ENCODE data around the gene PDE2A.
A peak's percentile ranks its signal among the peaks of the same experiment; 100 is the strongest.
"Not testable (repeated sequence)": the region's sequence is repeated elsewhere in the genome, so short reads cannot be mapped to it uniquely, and the experiment has no call there.

Gene PDE2A

GRCh38 chr11:72574548-72575460, 99.4 kb downstream of the PDE2A start:
- no peak for DNase-seq

GRCh38 chr11:72573855-72574445, 100.3 kb downstream of the PDE2A start:
- DNase-seq, result no peak

- peak; percentile 38 for DNase-seq
Measured at GRCh38 chr11:72573072-72573854, 101.0 kb downstream of the PDE2A start.

- DNase-seq, result not testable (repeated sequence)
Measured at GRCh38 chr11:72572540-72572939, 101.7 kb downstream of the PDE2A start.

GRCh38 chr11:72570893-72571661, 103.1 kb downstream of the PDE2A start:
- no peak for DNase-seq

GRCh38 chr11:72569966-72570892, 104.0 kb downstream of the PDE2A start:
- DNase-seq, result no peak

- no peak for DNase-seq
Measured at GRCh38 chr11:72568861-72569260, 105.4 kb downstream of the PDE2A start.

GRCh38 chr11:72562431-72562830, 111.8 kb downstream of the PDE2A start:
- no peak for DNase-seq

- DNase-seq, result no peak
Measured at GRCh38 chr11:72561856-72562255, 112.4 kb downstream of the PDE2A start.

- not testable (repeated sequence) for DNase-seq
Measured at GRCh38 chr11:72560864-72561263, 113.4 kb downstream of the PDE2A start.

GRCh38 chr11:72556433-72556832, 117.8 kb downstream of the PDE2A start:
- no peak for DNase-seq

- DNase-seq, result not testable (repeated sequence)
Measured at GRCh38 chr11:72555014-72555522, 119.2 kb downstream of the PDE2A start.

- DNase-seq, result peak; percentile 34
Measured at GRCh38 chr11:72553706-72554105, 120.5 kb downstream of the PDE2A start.

- no peak for DNase-seq
Measured at GRCh38 chr11:72552399-72552910, 121.8 kb downstream of the PDE2A start.

GRCh38 chr11:72551571-72551970, 122.7 kb downstream of the PDE2A start:
- DNase-seq, result no peak

GRCh38 chr11:72548463-72548862, 125.8 kb downstream of the PDE2A start:
- DNase-seq, result no peak

- no peak for DNase-seq
Measured at GRCh38 chr11:72546866-72547265, 127.4 kb downstream of the PDE2A start.

GRCh38 chr11:72544589-72544988, 129.6 kb downstream of the PDE2A start:
- no peak for DNase-seq

- no peak for DNase-seq
Measured at GRCh38 chr11:72543849-72544542, 130.2 kb downstream of the PDE2A start.

GRCh38 chr11:72541257-72541974, 132.8 kb downstream of the PDE2A start:
- DNase-seq, result no peak

All from CD4-positive, alpha-beta T cell treated with Interleukin-6 for 4 hours (primary cell).